Calu3 (cell line): Measurements from ENCODE around the gene DTNB. TPM values are rescaled to one million over a fixed set of nuclear protein-coding genes. Genes with fewer than 3 reads are reported as not detected.

Experiments used
- BruUV-seq: library from RNA; stranded (reverse); fragments of 400-500 nt; replicated peaks from 2 replicates; lab custom pipeline; 2021; lab: Mats Ljungman, UMichigan
- CTCF ChIA-PET: fragments of 300-600 bp; sonication (Branson Sonifier 250); formaldehyde crosslinking; loops from one replicate; lab custom pipeline; 2022; ENCODE audit warnings: antibody characterized with exemption; lab: Charles Lee
- DNase-seq: peaks from one replicate; pipeline ENCODE4 v3.0.0; 2022
- H3K27ac Mint-ChIP-seq: one replicate; pipeline ENCODE4 v1.8.0; 2022; ENCODE audit warnings: mixed read lengths; ENCODE audit not compliant: unreplicated experiment
- H3K27me3 Mint-ChIP-seq: one replicate; pipeline ENCODE4 v1.8.0; 2022; ENCODE audit warnings: mixed read lengths; ENCODE audit not compliant: unreplicated experiment
- H3K36me3 Mint-ChIP-seq: one replicate; pipeline ENCODE4 v1.8.0; 2022; ENCODE audit warnings: mild to moderate bottlenecking, moderate library complexity, mixed read lengths; ENCODE audit not compliant: insufficient read depth, unreplicated experiment
- H3K4me1 Mint-ChIP-seq: one replicate; pipeline ENCODE4 v1.8.0; 2022; ENCODE audit warnings: mild to moderate bottlenecking, low read depth, mixed read lengths; ENCODE audit not compliant: unreplicated experiment
- H3K4me3 Mint-ChIP-seq: one replicate; pipeline ENCODE4 v1.8.0; 2022; ENCODE audit warnings: mild to moderate bottlenecking, low read depth, moderate library complexity, mixed read lengths; ENCODE audit not compliant: unreplicated experiment
- H3K9me3 Mint-ChIP-seq: one replicate; pipeline ENCODE4 v1.8.0; 2022; ENCODE audit warnings: low read depth, mixed read lengths; ENCODE audit not compliant: unreplicated experiment
- intact Hi-C: fragments of 100-400 bp; cut with micrococcal nuclease; formaldehyde crosslinking; loops from one replicate; pipeline ENCODE4 v1.10.0; 2022; ENCODE audit not compliant: unreplicated experiment
- total RNA-seq: library from RNA; stranded (reverse); gene quantifications from 2 replicates; pipeline ENCODE4 v1.2.3, GENCODE V29; 2022
- TF ChIP-seq, protein P1 (sequence below): fragments of 200-600 bp; IDR thresholded peaks from one replicate; pipeline ENCODE4 v1.8.0; 2022; ENCODE audit warnings: antibody characterized with exemption; ENCODE audit not compliant: unreplicated experiment

Gene DTNB
- total RNA-seq, 1 experiment from 2014 or later, result 27.3 TPM

DNA sequence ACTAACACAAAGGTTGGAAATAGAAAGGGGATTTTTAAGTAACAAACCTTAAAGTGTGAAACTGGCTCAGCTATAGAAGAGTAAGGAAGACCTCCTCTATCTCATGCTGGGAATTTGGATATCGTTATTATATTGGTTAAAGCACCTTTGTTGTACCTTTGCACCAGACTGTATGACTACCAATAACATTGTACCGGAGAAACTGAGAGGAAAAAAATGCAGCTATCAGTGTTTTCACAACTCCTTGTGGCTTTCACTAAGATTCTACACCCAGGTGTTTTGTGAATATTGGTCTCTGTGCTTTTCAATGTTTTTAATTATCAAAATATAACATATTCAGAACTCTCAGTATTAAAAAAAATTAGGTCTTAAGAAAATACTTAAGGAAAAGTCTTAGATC lies 48.7 kb downstream of the DTNB start:
- H3K27ac Mint-ChIP-seq, result no peak overlapping the region
- H3K27me3 Mint-ChIP-seq, result no peaks in the 10 kb centered on the region
- no peaks in the 10 kb centered on the region for H3K9me3 Mint-ChIP-seq
- no TSS peak for BruUV-seq
- H3K36me3 Mint-ChIP-seq, result no peaks in the 10 kb centered on the region
- CTCF ChIA-PET, result no interaction called here
- H3K4me3 Mint-ChIP-seq, result no peak overlapping the region
- H3K4me1 Mint-ChIP-seq, result peaks cover 8% of the 10 kb centered on the region
- intact Hi-C loops, result no loop called here
- DNase-seq, result no peak
- TF ChIP-seq, protein P1, sequence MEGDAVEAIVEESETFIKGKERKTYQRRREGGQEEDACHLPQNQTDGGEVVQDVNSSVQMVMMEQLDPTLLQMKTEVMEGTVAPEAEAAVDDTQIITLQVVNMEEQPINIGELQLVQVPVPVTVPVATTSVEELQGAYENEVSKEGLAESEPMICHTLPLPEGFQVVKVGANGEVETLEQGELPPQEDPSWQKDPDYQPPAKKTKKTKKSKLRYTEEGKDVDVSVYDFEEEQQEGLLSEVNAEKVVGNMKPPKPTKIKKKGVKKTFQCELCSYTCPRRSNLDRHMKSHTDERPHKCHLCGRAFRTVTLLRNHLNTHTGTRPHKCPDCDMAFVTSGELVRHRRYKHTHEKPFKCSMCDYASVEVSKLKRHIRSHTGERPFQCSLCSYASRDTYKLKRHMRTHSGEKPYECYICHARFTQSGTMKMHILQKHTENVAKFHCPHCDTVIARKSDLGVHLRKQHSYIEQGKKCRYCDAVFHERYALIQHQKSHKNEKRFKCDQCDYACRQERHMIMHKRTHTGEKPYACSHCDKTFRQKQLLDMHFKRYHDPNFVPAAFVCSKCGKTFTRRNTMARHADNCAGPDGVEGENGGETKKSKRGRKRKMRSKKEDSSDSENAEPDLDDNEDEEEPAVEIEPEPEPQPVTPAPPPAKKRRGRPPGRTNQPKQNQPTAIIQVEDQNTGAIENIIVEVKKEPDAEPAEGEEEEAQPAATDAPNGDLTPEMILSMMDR, result no peak

DNA sequence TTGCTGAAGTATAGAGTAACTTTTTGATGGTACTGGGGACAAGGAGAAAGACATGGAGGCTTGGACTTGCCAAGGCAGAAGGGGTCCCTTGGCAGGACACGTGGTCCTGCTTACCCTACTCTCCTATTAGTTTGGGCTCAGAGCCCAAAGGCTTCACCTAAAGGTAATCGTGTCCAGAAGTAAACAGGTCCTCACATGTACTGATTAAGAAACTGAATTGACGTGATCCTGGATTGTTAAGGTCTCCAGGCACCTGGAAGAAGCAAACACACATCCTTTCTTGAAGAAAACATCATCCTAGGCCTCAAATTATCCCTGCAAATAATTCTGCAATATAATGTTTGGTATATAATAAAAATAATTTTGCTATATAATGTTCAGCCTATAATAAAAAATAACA lies 50.0 kb downstream of the DTNB start:
- intact Hi-C loops, result no loop called here
- DNase-seq, result no peak

DNA sequence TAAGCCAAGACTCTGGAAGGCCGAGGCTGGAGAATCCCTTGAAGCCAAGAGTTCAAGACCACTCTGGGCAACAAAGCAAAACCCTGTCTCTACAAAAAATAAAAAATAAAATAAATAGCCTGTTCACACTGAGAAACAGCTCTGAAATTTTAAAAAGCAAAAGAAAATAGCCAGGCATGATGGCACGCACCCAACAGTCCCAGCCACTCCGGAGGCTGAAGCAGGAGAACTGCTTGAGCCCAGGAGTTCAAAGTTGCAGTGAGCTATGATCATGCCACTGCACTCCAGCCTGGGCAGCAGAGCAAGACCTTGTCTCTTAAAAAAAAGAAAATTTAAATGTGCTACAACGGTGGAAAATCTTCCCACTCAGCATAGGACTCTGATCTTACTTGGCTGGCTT lies 52.7 kb downstream of the DTNB start:
- H3K27ac Mint-ChIP-seq, result no peak overlapping the region
- DNase-seq, result no peak
- BruUV-seq, result no TSS peak
- no peaks in the 10 kb centered on the region for H3K9me3 Mint-ChIP-seq
- peaks cover 38% of the 10 kb centered on the region for H3K4me1 Mint-ChIP-seq
- no peak overlapping the region for H3K4me3 Mint-ChIP-seq
- no peaks in the 10 kb centered on the region for H3K36me3 Mint-ChIP-seq
- intact Hi-C loops, result no loop called here
- CTCF ChIA-PET, result no interaction called here
- TF ChIP-seq, protein P1, result no peak
- H3K27me3 Mint-ChIP-seq, result no peaks in the 10 kb centered on the region

More for the DNA sequence above, 50.0 kb downstream of the DTNB start:
- Mint-ChIP-seq H3K4me1 (peaks cover 18% of the 10 kb centered on the region), H3K27me3 (no peaks in the 10 kb centered on the region), H3K9me3 (no peaks in the 10 kb centered on the region), H3K4me3 (no peak overlapping the region), H3K27ac (no peak overlapping the region), H3K36me3 (no peaks in the 10 kb centered on the region)
- no TSS peak for BruUV-seq
- TF ChIP-seq, protein P1, result no peak
- CTCF ChIA-PET, result no interaction called here

DNA sequence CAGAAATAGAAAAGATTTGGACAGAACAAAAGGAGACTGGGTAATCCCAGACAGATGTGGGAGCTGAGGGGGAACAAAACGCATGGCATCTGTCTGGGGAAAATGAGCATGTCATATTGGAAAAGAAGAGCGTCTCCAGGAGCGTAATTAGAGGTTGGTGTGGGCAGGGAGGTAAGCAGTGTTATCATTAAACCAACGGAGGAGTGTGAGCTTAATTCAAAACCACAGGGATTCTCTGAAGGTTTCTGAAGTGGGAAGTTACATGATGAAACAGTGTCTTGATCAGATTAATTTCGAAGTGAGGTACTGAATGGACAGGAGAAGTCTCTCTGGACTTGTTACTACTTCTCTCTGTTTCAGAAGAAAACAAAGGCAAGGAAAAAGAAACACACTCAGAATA lies 53.3 kb downstream of the DTNB start:
- no peak for DNase-seq
- H3K4me1 Mint-ChIP-seq, result peaks cover 44% of the 10 kb centered on the region
- no peaks in the 10 kb centered on the region for H3K9me3 Mint-ChIP-seq
- intact Hi-C loops, result no loop called here
- TF ChIP-seq, protein P1, result no peak
- no peak overlapping the region for H3K4me3 Mint-ChIP-seq
- no peaks in the 10 kb centered on the region for H3K36me3 Mint-ChIP-seq
- BruUV-seq, result no TSS peak
- H3K27me3 Mint-ChIP-seq, result no peaks in the 10 kb centered on the region
- CTCF ChIA-PET, result no interaction called here
- H3K27ac Mint-ChIP-seq, result peak overlapping the region; percentile 69
